ENCODE data around the gene TSEN34. TPM values are rescaled to one million over a fixed set of nuclear protein-coding genes. Genes with fewer than 3 reads are reported as not detected.
A peak's percentile ranks its signal among the peaks of the same experiment; 100 is the strongest.
"Not testable (repeated sequence)": the region's sequence is repeated elsewhere in the genome, so short reads cannot be mapped to it uniquely, and the experiment has no call there.

Gene TSEN34
- total RNA-seq, 1 experiment from 2014 or later, result 88.1 TPM

- DNase-seq (ENCODE audit: low read depth), result peak; percentile 50
Measured at GRCh38 chr19:54209058-54209810, 18.1 kb downstream of the TSEN34 start.

GRCh38 chr19:54209811-54210494 lies 18.8 kb downstream of the TSEN34 start:
- peak; percentile 98 for DNase-seq (ENCODE audit: low read depth)

- DNase-seq (ENCODE audit: low read depth), result no peak
Measured at GRCh38 chr19:54211235-54211634, 20.1 kb downstream of the TSEN34 start.

GRCh38 chr19:54214217-54214616 lies 23.1 kb downstream of the TSEN34 start:
- not testable (repeated sequence) for DNase-seq (ENCODE audit: low read depth)

GRCh38 chr19:54214734-54215133 lies 23.6 kb downstream of the TSEN34 start:
- DNase-seq (ENCODE audit: low read depth), result not testable (repeated sequence)

GRCh38 chr19:54216869-54217268 lies 25.8 kb downstream of the TSEN34 start:
- DNase-seq (ENCODE audit: low read depth), result no peak

DNA sequence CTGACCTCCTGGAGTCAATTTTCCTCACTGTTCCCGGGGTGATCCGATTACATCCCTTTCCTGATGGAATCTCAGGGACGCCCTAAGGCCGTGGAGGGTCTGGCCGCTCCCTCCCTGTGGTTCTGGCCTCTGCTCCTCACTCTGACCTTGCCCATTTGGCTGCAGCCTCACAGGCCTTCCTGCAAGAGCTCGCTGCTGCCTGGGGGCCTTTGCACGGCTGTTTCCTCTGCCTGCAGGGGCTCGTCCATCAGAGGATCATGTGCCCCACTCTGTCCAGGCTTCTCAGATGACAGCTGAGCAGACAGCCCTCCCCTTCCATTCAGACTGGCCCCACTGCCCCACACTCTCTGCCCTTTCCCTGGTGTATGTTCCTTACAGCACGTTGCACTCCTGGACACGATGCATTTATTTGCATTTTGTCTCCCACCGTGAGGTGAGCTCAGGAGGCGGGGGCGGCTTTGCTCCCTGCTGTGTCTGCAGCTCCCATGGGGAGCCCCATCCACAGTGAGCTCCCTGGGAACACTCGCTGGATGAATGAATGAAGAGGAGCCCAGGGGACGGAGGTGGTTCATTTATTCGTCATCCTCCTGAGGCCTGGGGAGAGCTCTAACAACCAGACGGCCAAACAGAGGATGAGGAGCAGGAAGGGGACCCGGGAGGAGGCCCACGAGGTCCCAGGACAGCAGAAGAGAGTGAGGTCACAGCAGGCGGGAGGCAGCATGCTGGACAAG lies 26.6 kb downstream of the TSEN34 start:
- not testable (repeated sequence) for DNase-seq (ENCODE audit: low read depth)

DNA sequence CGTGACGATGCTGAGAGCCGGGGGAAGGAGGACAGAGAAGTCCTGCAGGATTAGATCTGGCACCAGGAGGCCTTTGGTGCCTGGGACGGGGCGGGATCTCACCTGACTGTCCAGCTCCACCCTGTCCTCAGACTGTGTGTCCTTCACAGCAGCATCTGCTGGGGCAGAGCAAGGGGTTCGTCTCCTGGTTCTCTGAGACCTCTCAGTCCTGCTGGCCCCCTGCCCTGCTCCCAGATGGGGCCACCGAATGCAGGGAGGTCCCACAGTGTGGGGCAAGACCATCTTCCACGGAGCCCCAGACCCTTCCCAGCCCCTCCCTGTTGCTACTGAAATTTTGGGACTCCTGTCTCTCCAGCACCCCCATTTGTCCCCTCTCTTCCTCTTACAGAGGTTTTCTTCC lies 27.2 kb downstream of the TSEN34 start:
- DNase-seq (ENCODE audit: low read depth), result no peak

DNA sequence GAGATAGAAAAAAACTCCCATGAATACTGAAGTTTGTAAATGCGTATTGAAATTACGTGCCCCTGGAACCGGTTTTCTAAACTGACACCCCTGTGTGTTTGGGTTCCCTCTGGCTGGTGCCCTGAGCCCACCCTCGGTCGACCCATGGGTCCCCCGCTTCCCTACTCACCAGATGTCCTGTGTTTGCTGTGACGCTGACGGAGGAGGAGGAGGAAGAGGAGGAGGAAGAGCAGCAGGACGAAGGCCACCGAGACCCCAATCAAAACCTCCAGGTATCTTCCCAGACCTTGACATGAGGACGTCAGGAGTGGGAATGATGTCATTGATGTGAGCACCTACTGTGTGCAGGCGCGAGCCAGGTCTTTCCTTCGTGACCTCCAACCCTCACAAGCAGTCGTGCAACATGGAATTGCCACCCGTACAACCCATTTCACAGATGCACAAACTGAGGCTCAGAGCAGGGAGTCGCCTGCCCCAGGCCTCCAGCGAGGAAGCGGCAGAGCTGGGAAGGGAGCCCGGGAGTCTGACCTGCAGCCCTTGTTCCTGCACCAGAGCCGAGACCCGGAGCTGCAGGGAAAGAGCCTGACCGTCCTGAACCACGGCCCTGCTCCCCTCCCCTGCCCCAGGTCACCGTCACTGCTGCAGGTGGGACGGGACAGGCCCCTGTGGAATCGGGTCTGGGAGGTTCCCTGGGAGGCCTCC lies 28.0 kb downstream of the TSEN34 start:
- DNase-seq (ENCODE audit: low read depth), result no peak

- DNase-seq (ENCODE audit: low read depth), result not testable (repeated sequence)
Measured at GRCh38 chr19:54219702-54220101, 28.6 kb downstream of the TSEN34 start.

DNA sequence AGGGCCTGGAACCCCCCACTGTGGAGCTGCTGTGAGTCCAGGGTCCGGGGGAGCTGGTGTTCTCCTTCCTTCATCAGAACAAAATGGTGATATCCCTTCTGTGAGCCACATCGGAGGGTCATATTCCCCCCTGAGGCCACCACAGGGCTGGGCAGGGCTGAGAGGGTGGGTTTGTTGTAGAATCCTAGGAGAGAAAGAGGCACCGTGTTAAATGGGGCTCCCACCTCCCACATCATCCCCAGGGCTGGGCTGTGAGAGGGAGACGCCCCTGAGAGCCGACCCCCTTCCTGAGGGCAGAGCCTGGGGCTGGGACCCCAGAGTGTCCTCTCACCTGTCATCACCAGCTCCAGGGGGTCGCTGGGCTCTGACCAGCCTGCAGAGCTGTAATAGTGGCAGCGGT lies 30.8 kb downstream of the TSEN34 start:
- DNase-seq (ENCODE audit: low read depth), result not testable (repeated sequence)

GRCh38 chr19:54222474-54223276 lies 31.6 kb downstream of the TSEN34 start, which contains the start of gene LILRB3:
TSS of gene LILRB3 (minus strand) at chr19:54223007. CDS start at chr19:54222976, 31 bp downstream.
- DNase-seq (ENCODE audit: low read depth), result not testable (repeated sequence)

GRCh38 chr19:54223277-54223936 lies 32.3 kb downstream of the TSEN34 start:
- DNase-seq (ENCODE audit: low read depth), result not testable (repeated sequence)

DNA sequence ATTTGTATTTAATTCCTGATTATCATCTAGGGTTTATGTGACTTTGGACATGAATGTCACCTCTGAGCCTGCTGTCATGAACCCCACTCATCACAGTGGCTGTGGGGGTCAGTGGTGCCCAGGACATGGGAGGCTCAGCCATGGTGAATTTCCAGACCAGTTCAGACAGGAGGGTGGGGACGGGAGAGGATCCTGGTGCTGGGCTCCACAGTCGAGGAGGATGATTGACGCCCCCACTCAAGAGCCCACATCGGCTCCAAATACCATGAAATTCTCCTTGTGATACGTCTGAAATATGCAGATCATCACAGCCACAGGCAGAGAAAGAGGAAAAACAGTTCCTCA lies 32.8 kb downstream of the TSEN34 start:
- not testable (repeated sequence) for DNase-seq (ENCODE audit: low read depth)

GRCh38 chr19:54224619-54225018 lies 33.5 kb downstream of the TSEN34 start:
- not testable (repeated sequence) for DNase-seq (ENCODE audit: low read depth)

DNA sequence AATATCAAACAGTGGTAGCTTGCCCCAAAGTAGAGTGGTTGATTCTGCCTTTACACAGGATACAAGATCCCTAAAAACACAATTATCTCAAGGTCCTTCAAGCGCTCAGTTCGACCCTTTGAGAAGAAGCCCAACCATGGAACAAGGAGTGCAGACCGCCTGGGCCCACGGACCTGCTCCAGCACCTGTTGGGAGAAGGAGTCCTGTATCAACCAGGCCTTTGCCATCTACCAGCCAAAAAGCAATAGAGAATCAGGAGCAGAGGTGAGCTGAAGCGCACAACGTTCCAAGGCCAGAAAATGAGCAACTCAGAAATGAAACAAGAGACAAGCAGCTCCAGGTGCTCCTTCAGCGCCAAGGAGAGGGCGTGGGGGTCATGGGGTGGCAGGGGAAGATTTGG lies 38.0 kb downstream of the TSEN34 start:
- DNase-seq (ENCODE audit: low read depth), result no peak

DNA sequence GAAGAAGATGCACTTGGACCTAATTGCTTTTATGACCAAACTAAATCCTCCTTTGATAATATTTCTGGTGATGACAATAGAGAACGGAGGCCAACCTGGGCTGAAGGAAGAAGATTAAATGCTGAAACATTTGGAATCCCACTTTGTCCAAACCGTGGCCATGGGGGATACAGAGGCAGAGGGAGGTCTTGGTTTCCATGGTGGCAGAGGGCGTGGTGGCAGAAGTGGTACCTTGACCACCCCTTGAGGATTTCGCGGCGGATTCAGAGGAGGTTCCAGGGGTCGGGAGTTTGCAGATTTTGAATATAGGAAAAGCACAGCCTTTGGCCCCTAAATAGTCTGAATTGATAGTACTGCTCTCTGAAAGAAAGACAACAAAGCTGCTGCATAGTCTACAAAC lies 38.9 kb downstream of the TSEN34 start:
- no peak for DNase-seq (ENCODE audit: low read depth)

- peak; percentile 85 for DNase-seq (ENCODE audit: low read depth)
Measured at GRCh38 chr19:54231077-54231931, 40.2 kb downstream of the TSEN34 start.

GRCh38 chr19:54233941-54234340 lies 42.8 kb downstream of the TSEN34 start:
- no peak for DNase-seq (ENCODE audit: low read depth)

Measured in Daoy (cell line).